ENCODE measurements around the gene UNKL.
A peak's percentile ranks its signal among the peaks of the same experiment; 100 is the strongest.

UNKL gene

DNA sequence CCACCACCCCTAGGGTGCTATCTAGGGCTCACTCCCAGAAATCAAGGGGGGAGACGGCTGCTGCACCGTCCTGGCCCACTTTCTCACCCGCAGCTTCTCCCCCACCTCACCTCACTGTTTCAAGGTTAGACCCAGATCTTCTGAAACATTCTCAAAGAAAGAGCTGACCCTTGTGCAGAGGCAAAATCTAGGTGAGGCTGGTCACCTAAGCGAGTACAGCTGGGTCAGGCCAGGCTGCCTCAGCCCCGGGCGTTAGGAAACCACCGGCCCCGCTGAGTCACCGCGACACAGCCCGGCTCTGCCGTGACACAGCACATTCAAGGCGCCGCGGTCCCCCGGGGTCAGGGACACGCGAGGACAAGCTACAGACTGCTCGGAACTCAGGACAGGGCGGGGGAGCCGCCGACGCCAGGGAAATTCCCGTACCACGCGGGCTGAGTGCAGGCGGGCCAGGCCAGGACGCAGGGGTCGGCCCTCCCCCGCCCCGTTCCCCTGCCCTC is 35.6 kb downstream of the UNKL start (continued):
- TF ChIP-seq ZNF791 (tag by site-specific recombination; IDR thresholded peaks at IDR 0.05) (no peak), ZSCAN23 (tag by site-specific recombination; IDR thresholded peaks at IDR 0.05) (no peak), ZFHX2 (tag by site-specific recombination; conservative IDR thresholded peaks at IDR 0.05) (peak; percentile 61), ZNF837 (tag by site-specific recombination; IDR thresholded peaks at IDR 0.05) (0 out of 2 replicates have a peak, but pooled peaks have one; percentile 6), KLF9 (tag by site-specific recombination; IDR thresholded peaks at IDR 0.05; ENCODE audit: low read depth) (peak; percentile 33; the same call in 1 of the 2 replicates), ZNF548 (tag by site-specific recombination; IDR thresholded peaks at IDR 0.05) (no peak), ZBTB8A (tag by site-specific recombination; IDR thresholded peaks at IDR 0.05) (no peak), ZNF10 (tag by site-specific recombination; IDR thresholded peaks at IDR 0.05) (no peak), ZNF23 (tag by site-specific recombination; IDR thresholded peaks at IDR 0.05; ENCODE audit: borderline replicate concordance) (no peak), SP3 (tag by site-specific recombination; IDR thresholded peaks at IDR 0.05) (peak; percentile 28), TCF7L2 (IDR thresholded peaks at IDR 0.05; ENCODE audit: borderline replicate concordance, low read depth, low read length) (no peak), ZNF473 (tag by site-specific recombination; IDR thresholded peaks at IDR 0.05) (no peak), ZNF132 (tag by site-specific recombination; IDR thresholded peaks at IDR 0.05; ENCODE audit: borderline replicate concordance) (no peak), ZNF155 (tag by site-specific recombination; IDR thresholded peaks at IDR 0.05) (no peak), GLIS2 (tag by site-specific recombination; IDR thresholded peaks at IDR 0.05) (peak; percentile 77; the same call in 1 of the 2 replicates), ZNF19 (tag by site-specific recombination; IDR thresholded peaks at IDR 0.05; ENCODE audit: low read depth) (no peak), ZNF623 (tag by site-specific recombination; IDR thresholded peaks at IDR 0.05) (no peak), ZNF16 (tag by site-specific recombination; IDR thresholded peaks at IDR 0.05; ENCODE audit: low read depth) (no peak), ZNF416 (tag by site-specific recombination; IDR thresholded peaks at IDR 0.05) (no peak), SP7 (tag by site-specific recombination; IDR thresholded peaks at IDR 0.05) (peak; percentile 77; the same call in 1 of the 2 replicates), WT1 (tag by site-specific recombination; IDR thresholded peaks at IDR 0.05) (no peak), ZNF529 (tag by site-specific recombination; IDR thresholded peaks at IDR 0.05; ENCODE audit: insufficient replicate concordance) (no peak), ZNF146 (tag by site-specific recombination; IDR thresholded peaks at IDR 0.05) (no peak), ZNF140 (tag by site-specific recombination; IDR thresholded peaks at IDR 0.05) (no peak), ZNF184 (tag by site-specific recombination; IDR thresholded peaks at IDR 0.05) (no peak), ZBTB21 (tag by site-specific recombination; IDR thresholded peaks at IDR 0.05) (no peak), YY2 (tag by site-specific recombination; IDR thresholded peaks at IDR 0.05) (no peak), ZNF391 (tag by site-specific recombination; IDR thresholded peaks at IDR 0.05; ENCODE audit: borderline replicate concordance, low read depth) (0 out of 2 replicates have a peak, but pooled peaks have one; percentile 15)
- TF ChIP-seq, protein P1, sequence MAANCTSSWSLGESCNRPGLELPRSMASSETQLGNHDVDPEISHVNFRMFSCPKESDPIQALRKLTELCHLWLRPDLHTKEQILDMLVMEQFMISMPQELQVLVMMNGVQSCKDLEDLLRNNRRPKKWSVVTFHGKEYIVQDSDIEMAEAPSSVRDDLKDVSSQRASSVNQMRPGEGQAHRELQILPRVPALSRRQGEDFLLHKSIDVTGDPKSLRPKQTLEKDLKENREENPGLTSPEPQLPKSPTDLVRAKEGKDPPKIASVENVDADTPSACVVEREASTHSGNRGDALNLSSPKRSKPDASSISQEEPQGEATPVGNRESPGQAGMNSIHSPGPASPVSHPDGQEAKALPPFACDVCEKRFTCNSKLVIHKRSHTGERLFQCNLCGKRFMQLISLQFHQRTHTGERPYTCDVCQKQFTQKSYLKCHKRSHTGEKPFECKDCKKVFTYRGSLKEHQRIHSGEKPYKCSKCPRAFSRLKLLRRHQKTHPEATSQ (tag by site-specific recombination; IDR thresholded peaks at IDR 0.05): no peak
- TF ChIP-seq, protein P2, sequence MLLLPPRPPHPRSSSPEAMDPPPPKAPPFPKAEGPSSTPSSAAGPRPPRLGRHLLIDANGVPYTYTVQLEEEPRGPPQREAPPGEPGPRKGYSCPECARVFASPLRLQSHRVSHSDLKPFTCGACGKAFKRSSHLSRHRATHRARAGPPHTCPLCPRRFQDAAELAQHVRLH (tag by site-specific recombination; IDR thresholded peaks at IDR 0.05): no peak
- TF ChIP-seq, protein P3, sequence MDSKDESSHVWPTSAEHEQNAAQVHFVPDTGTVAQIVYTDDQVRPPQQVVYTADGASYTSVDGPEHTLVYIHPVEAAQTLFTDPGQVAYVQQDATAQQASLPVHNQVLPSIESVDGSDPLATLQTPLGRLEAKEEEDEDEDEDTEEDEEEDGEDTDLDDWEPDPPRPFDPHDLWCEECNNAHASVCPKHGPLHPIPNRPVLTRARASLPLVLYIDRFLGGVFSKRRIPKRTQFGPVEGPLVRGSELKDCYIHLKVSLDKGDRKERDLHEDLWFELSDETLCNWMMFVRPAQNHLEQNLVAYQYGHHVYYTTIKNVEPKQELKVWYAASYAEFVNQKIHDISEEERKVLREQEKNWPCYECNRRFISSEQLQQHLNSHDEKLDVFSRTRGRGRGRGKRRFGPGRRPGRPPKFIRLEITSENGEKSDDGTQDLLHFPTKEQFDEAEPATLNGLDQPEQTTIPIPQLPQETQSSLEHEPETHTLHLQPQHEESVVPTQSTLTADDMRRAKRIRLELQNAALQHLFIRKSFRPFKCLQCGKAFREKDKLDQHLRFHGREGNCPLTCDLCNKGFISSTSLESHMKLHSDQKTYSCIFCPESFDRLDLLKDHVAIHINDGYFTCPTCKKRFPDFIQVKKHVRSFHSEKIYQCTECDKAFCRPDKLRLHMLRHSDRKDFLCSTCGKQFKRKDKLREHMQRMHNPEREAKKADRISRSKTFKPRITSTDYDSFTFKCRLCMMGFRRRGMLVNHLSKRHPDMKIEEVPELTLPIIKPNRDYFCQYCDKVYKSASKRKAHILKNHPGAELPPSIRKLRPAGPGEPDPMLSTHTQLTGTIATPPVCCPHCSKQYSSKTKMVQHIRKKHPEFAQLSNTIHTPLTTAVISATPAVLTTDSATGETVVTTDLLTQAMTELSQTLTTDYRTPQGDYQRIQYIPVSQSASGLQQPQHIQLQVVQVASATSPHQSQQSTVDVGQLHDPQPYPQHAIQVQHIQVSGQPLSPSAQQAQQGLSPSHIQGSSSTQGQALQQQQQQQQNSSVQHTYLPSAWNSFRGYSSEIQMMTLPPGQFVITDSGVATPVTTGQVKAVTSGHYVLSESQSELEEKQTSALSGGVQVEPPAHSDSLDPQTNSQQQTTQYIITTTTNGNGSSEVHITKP (tag by site-specific recombination; IDR thresholded peaks at IDR 0.05): peak; percentile 55; the same call in 1 of the 2 replicates
- TF ChIP-seq, protein P4, sequence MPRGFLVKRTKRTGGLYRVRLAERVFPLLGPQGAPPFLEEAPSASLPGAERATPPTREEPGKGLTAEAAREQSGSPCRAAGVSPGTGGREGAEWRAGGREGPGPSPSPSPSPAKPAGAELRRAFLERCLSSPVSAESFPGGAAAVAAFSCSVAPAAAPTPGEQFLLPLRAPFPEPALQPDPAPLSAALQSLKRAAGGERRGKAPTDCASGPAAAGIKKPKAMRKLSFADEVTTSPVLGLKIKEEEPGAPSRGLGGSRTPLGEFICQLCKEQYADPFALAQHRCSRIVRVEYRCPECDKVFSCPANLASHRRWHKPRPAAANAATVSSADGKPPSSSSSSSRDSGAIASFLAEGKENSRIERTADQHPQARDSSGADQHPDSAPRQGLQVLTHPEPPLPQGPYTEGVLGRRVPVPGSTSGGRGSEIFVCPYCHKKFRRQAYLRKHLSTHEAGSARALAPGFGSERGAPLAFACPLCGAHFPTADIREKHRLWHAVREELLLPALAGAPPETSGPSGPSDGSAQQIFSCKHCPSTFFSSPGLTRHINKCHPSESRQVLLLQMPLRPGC (tag by site-specific recombination; IDR thresholded peaks at IDR 0.05): 0 out of 2 replicates have a peak, but pooled peaks have one; percentile 48
- TF ChIP-seq, protein P5, sequence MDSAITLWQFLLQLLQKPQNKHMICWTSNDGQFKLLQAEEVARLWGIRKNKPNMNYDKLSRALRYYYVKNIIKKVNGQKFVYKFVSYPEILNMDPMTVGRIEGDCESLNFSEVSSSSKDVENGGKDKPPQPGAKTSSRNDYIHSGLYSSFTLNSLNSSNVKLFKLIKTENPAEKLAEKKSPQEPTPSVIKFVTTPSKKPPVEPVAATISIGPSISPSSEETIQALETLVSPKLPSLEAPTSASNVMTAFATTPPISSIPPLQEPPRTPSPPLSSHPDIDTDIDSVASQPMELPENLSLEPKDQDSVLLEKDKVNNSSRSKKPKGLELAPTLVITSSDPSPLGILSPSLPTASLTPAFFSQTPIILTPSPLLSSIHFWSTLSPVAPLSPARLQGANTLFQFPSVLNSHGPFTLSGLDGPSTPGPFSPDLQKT (IDR thresholded peaks at IDR 0.05; ENCODE audit: borderline replicate concordance, low read depth, low read length): no peak
- TF ChIP-seq, protein P6, sequence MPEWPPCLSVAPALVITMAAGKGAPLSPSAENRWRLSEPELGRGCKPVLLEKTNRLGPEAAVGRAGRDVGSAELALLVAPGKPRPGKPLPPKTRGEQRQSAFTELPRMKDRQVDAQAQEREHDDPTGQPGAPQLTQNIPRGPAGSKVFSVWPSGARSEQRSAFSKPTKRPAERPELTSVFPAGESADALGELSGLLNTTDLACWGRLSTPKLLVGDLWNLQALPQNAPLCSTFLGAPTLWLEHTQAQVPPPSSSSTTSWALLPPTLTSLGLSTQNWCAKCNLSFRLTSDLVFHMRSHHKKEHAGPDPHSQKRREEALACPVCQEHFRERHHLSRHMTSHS (tag by site-specific recombination; IDR thresholded peaks at IDR 0.05): no peak
